ENCODE results near the gene SECISBP2L.

- no peak for TF ChIP-seq CTCF (IDR thresholded peaks at IDR 0.05; ENCODE audit: low read depth, low read length)
- TF ChIP-seq EZH2phosphoT487 (IDR thresholded peaks at IDR 0.05; ENCODE audit: low read depth), result no peak
These were observed 90.3 kb downstream of the SECISBP2L start for GRCh38 chr15:48955967-48956366.

All from OCI-LY3 (cell line).